Fibroblast of pulmonary artery (primary cell): ENCODE measurements around the gene IFIT1B.

Experiments
- DNase-seq: peaks from one replicate; pipeline ENCODE4 v3.0.0-alpha.2; 2010; ENCODE audit warnings: low read depth
- H3K4me3 ChIP-seq: replicated peaks from 2 replicates; pipeline ENCODE4 v1.5.1; 2011; ENCODE audit warnings: low read depth, mild to moderate bottlenecking, control low read depth, low read length, moderate library complexity
- CTCF ChIP-seq: IDR thresholded peaks from 2 replicates; pipeline ENCODE4 v1.5.1; 2011; ENCODE audit warnings: mild to moderate bottlenecking, control low read depth, low read length, inconsistent platforms; ENCODE audit errors: missing control alignments

The IFIT1B gene

GRCh38 chr10:89369156-89370105 is 8.4 kb upstream of the IFIT1B start:
- DNase-seq = peak; percentile 75

GRCh38 chr10:89371079-89371478 is 6.8 kb upstream of the IFIT1B start:
- DNase-seq = no peak
- no peak overlapping the region for H3K4me3 ChIP-seq
- TF ChIP-seq CTCF = no peak

More at GRCh38 chr10:89369156-89370105, 8.4 kb upstream of the IFIT1B start:
- H3K4me3 ChIP-seq = no peak overlapping the region
- peak; percentile 75 for TF ChIP-seq CTCF

- no peak for TF ChIP-seq CTCF
- no peak for DNase-seq
- no peak overlapping the region for H3K4me3 ChIP-seq
Observed at GRCh38 chr10:89371987-89372386, 5.9 kb upstream of the IFIT1B start.

GRCh38 chr10:89373916-89374711 is 3.7 kb upstream of the IFIT1B start:
- peak overlapping the region; percentile 34 for H3K4me3 ChIP-seq
- TF ChIP-seq CTCF = no peak
- peak; percentile 96 for DNase-seq

- DNase-seq = no peak
- H3K4me3 ChIP-seq = no peak overlapping the region
- no peak for TF ChIP-seq CTCF
Observed at GRCh38 chr10:89374713-89375141, 3.1 kb upstream of the IFIT1B start.

- DNase-seq = no peak
- no peak for TF ChIP-seq CTCF
- H3K4me3 ChIP-seq = no peak overlapping the region
Observed at GRCh38 chr10:89379103-89379502, 1.2 kb downstream of the IFIT1B start.
